OCI-LY3 (cell line): Measurements from ENCODE around the gene MRPL3.

ENCODE experiments used
- CTCF ChIP-seq: fragments of 200-600, 300-600 bp; sonication (generic); IDR thresholded peaks from 2 replicates; pipeline ENCODE4 v1.5.1; 2014; ENCODE audit warnings: antibody characterized with exemption, low read length, low read depth
- EZH2phosphoT487 ChIP-seq: fragments of 200-600 bp; shearing (Covaris generic); IDR thresholded peaks from 2 replicates; pipeline ENCODE4 v1.6.1; 2018; ENCODE audit warnings: antibody characterized with exemption, mixed run types, low read depth

- no peak for TF ChIP-seq CTCF
- no peak for TF ChIP-seq EZH2phosphoT487
These were observed 49.2 kb downstream of the MRPL3 start for GRCh38 chr3:131453533-131453932.
